T-helper 2 cell treated with Interferon-gamma antibody and Interleukin-4, amounts not matched to agents 5 μg/mL and 100 μg/mL, for 36 hours (primary cell): ENCODE data around the gene KNCN.

Source experiments
- DNase-seq: peaks from one replicate; pipeline ENCODE4 v3.0.0; 2021; ENCODE audit warnings: low spot score
- H3K27ac Mint-ChIP-seq: one replicate; pipeline ENCODE4 v1.8.0; 2021; ENCODE audit warnings: mild to moderate bottlenecking, mixed read lengths
- H3K27me3 Mint-ChIP-seq: one replicate; pipeline ENCODE4 v1.8.0; 2021; ENCODE audit warnings: low read depth, mixed read lengths
- H3K36me3 Mint-ChIP-seq: one replicate; pipeline ENCODE4 v1.8.0; 2021; ENCODE audit warnings: low read depth, mixed read lengths
- H3K4me1 Mint-ChIP-seq: one replicate; pipeline ENCODE4 v1.8.0; 2021; ENCODE audit warnings: low read depth, mixed read lengths
- H3K4me3 Mint-ChIP-seq: one replicate; pipeline ENCODE4 v1.8.0; 2022; ENCODE audit warnings: mild to moderate bottlenecking, moderate library complexity, mixed read lengths
- H3K9me3 Mint-ChIP-seq: one replicate; pipeline ENCODE4 v1.8.0; 2021; ENCODE audit warnings: mixed read lengths

The KNCN gene

DNA sequence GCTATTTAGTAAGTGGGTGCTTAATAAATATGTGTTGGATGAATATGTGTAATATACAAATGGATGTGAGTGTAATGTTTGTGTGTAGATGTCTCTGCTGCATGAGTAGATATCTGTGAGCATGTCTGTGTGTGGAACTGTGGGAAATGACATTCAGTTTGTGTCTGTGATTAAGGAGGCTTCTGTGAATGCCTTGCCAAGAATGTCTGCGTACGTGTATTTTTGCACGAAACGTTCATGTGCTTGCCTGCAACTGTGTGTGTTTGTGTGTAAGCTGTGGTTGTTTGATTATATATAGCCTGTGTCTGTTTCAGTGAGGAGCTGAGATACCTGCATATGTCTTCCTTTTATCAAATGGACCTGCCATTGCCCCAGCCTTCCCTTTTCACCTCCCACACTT lies 48.0 kb downstream of the KNCN start:
- no peaks in the 10 kb centered on the region for H3K36me3 Mint-ChIP-seq
- no peak overlapping the region for H3K4me3 Mint-ChIP-seq
- no peaks in the 10 kb centered on the region for H3K4me1 Mint-ChIP-seq
- DNase-seq: no peak
- no peak overlapping the region for H3K27ac Mint-ChIP-seq
- no peaks in the 10 kb centered on the region for H3K9me3 Mint-ChIP-seq
- H3K27me3 Mint-ChIP-seq: peaks cover 34% of the 10 kb centered on the region

DNA sequence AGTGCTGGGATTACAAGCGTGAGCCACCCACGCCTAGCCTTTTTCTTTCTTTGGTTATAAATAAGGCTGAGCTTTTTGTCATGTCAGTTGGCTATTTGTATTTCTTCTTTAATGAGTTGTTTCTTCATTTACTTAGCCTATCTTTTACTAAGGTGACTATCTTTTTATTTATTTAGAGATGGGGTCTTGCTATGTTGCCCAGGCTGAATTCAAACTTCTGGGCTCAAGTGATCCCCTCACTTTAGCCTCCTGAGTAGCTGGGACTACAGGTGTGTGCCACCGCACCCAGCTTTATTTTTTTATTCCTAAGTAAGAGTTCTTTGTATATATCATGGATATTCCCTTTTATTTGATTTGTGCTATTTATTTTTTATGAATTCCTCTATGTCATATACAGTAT lies 49.9 kb downstream of the KNCN start:
- Mint-ChIP-seq H3K36me3 (no peaks in the 10 kb centered on the region), H3K9me3 (no peaks in the 10 kb centered on the region), H3K27me3 (peaks cover 45% of the 10 kb centered on the region), H3K4me3 (no peak overlapping the region), H3K4me1 (no peaks in the 10 kb centered on the region), H3K27ac (no peak overlapping the region)
- no peak for DNase-seq

DNA sequence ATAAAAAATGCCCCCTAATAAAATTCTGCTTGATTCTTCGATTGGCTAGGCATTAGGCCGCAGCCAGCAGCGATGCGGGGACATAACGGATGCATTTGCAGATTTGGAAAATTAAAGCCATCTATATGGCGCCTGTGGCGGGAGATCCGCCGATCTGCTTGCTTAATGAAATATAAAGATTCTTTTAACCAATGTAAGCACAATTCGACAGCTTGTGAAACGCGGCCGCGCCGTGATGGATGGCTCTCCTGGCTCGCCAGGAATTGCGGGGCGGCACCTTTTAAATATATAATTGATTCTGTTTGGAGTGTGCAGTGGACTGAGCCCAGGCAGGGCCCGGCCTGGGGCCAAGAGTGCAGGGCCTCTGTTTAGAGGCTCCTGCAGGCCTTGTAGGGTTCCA lies 53.8 kb downstream of the KNCN start:
- no peaks in the 10 kb centered on the region for H3K36me3 Mint-ChIP-seq
- H3K4me1 Mint-ChIP-seq: no peaks in the 10 kb centered on the region
- no peak overlapping the region for H3K4me3 Mint-ChIP-seq
- DNase-seq: no peak
- H3K9me3 Mint-ChIP-seq: no peaks in the 10 kb centered on the region
- no peak overlapping the region for H3K27ac Mint-ChIP-seq
- peaks cover 66% of the 10 kb centered on the region for H3K27me3 Mint-ChIP-seq

DNA sequence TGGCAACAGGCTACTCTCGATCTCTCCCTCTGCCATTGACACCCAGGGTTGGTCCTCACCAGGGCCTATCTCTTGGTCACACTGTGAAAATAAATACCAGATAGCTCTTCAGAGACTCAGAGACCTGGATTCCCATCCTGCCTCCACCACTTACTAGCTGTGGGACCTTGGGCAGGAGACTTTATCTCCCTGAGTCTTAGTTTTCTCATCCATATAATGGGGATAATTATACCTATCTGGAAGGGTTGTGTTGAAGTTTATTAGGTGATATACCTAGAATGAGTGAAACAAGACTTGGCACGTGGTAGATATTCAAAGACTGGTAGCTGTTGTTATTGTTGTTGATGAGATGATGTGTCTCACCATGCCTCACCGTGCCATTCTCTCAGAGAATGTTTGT lies 54.4 kb downstream of the KNCN start:
- H3K27me3 Mint-ChIP-seq: peaks cover 68% of the 10 kb centered on the region
- no peak for DNase-seq
- no peaks in the 10 kb centered on the region for H3K9me3 Mint-ChIP-seq
- no peak overlapping the region for H3K27ac Mint-ChIP-seq
- no peak overlapping the region for H3K4me3 Mint-ChIP-seq
- no peaks in the 10 kb centered on the region for H3K36me3 Mint-ChIP-seq
- no peaks in the 10 kb centered on the region for H3K4me1 Mint-ChIP-seq

DNA sequence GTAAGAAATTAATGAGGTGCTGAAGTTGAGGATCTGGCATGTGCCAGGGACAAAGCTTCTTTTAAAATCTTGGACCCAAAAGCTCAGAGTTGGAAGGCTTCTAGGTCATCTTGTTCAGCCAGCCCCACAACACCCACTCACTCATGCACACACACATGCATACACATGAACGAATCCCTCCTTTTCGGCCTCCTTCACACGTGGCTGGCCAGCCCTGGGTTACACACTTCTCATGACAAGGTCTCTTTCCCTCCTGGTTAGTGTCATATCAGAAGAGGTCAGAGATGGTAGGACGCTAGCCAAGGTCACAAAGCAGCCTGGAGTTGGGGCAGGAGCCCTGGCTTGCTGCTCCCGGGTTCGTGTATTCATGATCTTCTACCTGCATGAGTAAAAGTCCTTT lies 54.9 kb downstream of the KNCN start:
- Mint-ChIP-seq H3K9me3 (no peaks in the 10 kb centered on the region), H3K27ac (no peak overlapping the region), H3K4me1 (no peaks in the 10 kb centered on the region), H3K4me3 (no peak overlapping the region), H3K36me3 (no peaks in the 10 kb centered on the region), H3K27me3 (peaks cover 71% of the 10 kb centered on the region)
- DNase-seq: no peak

DNA sequence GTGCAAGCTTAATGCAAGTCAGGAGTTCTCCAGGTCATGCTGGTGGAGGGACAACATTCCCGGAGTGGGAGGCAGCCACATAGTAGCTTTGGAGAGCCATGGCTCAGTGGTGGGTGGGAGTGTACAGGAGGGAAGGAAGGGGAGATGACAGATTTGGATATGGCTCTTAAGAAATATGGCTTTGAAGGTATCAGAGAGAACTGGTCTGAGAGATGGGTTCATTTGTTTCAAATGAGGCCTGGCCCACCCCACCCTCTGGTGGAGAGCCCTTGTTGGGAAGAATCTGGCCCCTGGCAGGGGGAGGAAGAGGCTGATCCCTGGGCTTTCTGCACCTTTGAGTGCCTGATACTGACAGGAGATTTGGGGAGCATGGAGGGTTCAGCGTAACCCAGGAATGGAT lies 55.7 kb downstream of the KNCN start:
- H3K27ac Mint-ChIP-seq: no peak overlapping the region
- H3K4me3 Mint-ChIP-seq: no peak overlapping the region
- peaks cover 74% of the 10 kb centered on the region for H3K27me3 Mint-ChIP-seq
- no peaks in the 10 kb centered on the region for H3K4me1 Mint-ChIP-seq
- H3K9me3 Mint-ChIP-seq: no peaks in the 10 kb centered on the region
- no peaks in the 10 kb centered on the region for H3K36me3 Mint-ChIP-seq
- no peak for DNase-seq
